HepG2 (cell line): ENCODE results near the gene SCFD2. TPM values are rescaled to one million over a fixed set of nuclear protein-coding genes. Genes with fewer than 3 reads are reported as not detected.

Source experiments
- ATAC-seq: fragments of 200-7000 bp; cut with Tn5 transposase; 3 replicates; pipeline ENCODE4 v1.9.1; 2020; ENCODE audit warnings: mild to moderate bottlenecking, moderate library complexity
- BruUV-seq: library from RNA; stranded (reverse); fragments of 400-500 nt; replicated peaks from 2 replicates; lab custom pipeline; 2021; lab: Mats Ljungman, UMichigan
- CTCF ChIA-PET: fragments of 300-600 bp; formaldehyde crosslinking; extraction: SDS; loops from one replicate; lab custom pipeline; 2021; ENCODE audit warnings: low total read pairs, inconsistent platforms, low intra/inter-chr PET ratio; lab: Yijun Ruan, JAX
- POLR2A ChIA-PET: fragments of 350-600 bp; sonication (Branson Sonifier 250); formaldehyde crosslinking; loops from one replicate; lab custom pipeline; 2020; ENCODE audit warnings: antibody characterized with exemption, inconsistent platforms; lab: Yijun Ruan, JAX
- DNase-seq: peaks from one replicate; pipeline ENCODE4 v3.0.0-alpha.2; 2015; ENCODE audit warnings: low spot score
- FAIRE-seq: peaks from 3 replicates; lab custom pipeline; 2011; peaks lifted over from hg19 to GRCh38; lab: Jason Lieb, UNC
- H2AFZ ChIP-seq: one replicate; pipeline ENCODE4 v1.6.1; 2011; ENCODE audit warnings: low read length, inconsistent platforms
- H3K27ac ChIP-seq: fragments of 300-600 bp; 3 replicates; pipeline ENCODE4 v1.8.0; 2011; ENCODE audit warnings: mixed run types, mild to moderate bottlenecking, mixed read lengths, low read length, inconsistent platforms; ENCODE audit not compliant: insufficient read depth; ENCODE audit errors: extremely low read length
- H3K27me3 ChIP-seq, 2 experiments: fragments of 200-600 bp in 1 of 2; 2 replicates in 1 of 2; 3 replicates in 1 of 2; pipeline versions ENCODE4 v1.6.0 to v1.8.0; 2011; ENCODE audit warnings: low read length in 2 of 2, mild to moderate bottlenecking in 2 of 2, moderate library complexity in 2 of 2, inconsistent platforms in 1 of 2; ENCODE audit not compliant: insufficient read depth in 2 of 2, control insufficient read depth in 1 of 2
- H3K36me3 ChIP-seq, 2 experiments: fragments of 200-600 bp in 1 of 2; replicated peaks in 1 of 2; 2 replicates in 1 of 2; 3 replicates in 1 of 2; pipeline versions ENCODE4 v1.5.1 to v1.8.0; 2011; ENCODE audit warnings: low read length in 2 of 2, inconsistent platforms in 1 of 2; ENCODE audit not compliant: insufficient read depth in 2 of 2, control insufficient read depth in 1 of 2
- H3K4me1 ChIP-seq: 2 replicates; pipeline ENCODE4 v1.5.1; 2012; ENCODE audit warnings: low read length, inconsistent platforms; ENCODE audit not compliant: insufficient read depth
- H3K4me2 ChIP-seq: 2 replicates; pipeline ENCODE4 v1.6.0; 2011; ENCODE audit warnings: low read depth, low read length, inconsistent platforms
- H3K4me3 ChIP-seq, 3 experiments: fragments of 200-600 bp in 1 of 3; sonication (generic), shearing (Covaris generic) in 1 of 3; replicated peaks in 1 of 3; 2 replicates each; pipeline ENCODE4 v1.5.1; 2011 to 2016; ENCODE audit warnings: low read length in 3 of 3, inconsistent platforms in 2 of 3, low read depth in 2 of 3, mild to moderate bottlenecking in 2 of 3, control low read depth in 1 of 3, mixed read lengths in 1 of 3; ENCODE audit not compliant: insufficient read depth in 1 of 3
- H3K79me2 ChIP-seq: one replicate; pipeline ENCODE4 v1.6.1; 2011; ENCODE audit warnings: low read length, inconsistent platforms; ENCODE audit not compliant: insufficient read depth
- H3K9ac ChIP-seq: 2 replicates; pipeline ENCODE4 v1.6.0; 2011; ENCODE audit warnings: mild to moderate bottlenecking, low read depth, low read length, inconsistent platforms; ENCODE audit not compliant: insufficient read depth
- H3K9me3 ChIP-seq: 2 replicates; pipeline ENCODE4 v1.5.1; 2012; ENCODE audit warnings: mild to moderate bottlenecking, low read length
- H4K20me1 ChIP-seq: 2 replicates; pipeline ENCODE4 v1.6.0; 2011; ENCODE audit warnings: inconsistent platforms, mild to moderate bottlenecking, low read length, moderate library complexity; ENCODE audit not compliant: insufficient read depth
- CAMTA2 ChIP-seq: sonication (generic); formaldehyde crosslinking; IDR thresholded peaks from 2 replicates; pipeline ENCODE4 v1.4.0; 2020; ENCODE audit warnings: mild to moderate bottlenecking, missing genetic modification reagents, borderline replicate concordance
- FOSL1 ChIP-seq: sonication (generic); formaldehyde crosslinking; IDR thresholded peaks from 2 replicates; pipeline ENCODE4 v1.9.0; 2021; ENCODE audit warnings: missing genetic modification reagents, borderline replicate concordance
- HDAC2 ChIP-seq: sonication (generic); formaldehyde crosslinking; IDR thresholded peaks from 2 replicates; pipeline ENCODE4 v1.4.0; 2020; ENCODE audit warnings: missing genetic modification reagents
- MEF2D ChIP-seq: sonication (generic); formaldehyde crosslinking; IDR thresholded peaks from 2 replicates; pipeline ENCODE4 v1.5.1; 2020; ENCODE audit warnings: mild to moderate bottlenecking, missing genetic modification reagents
- TCF7 ChIP-seq: sonication (generic); IDR thresholded peaks from 2 replicates; pipeline ENCODE4 v1.6.1; 2016; ENCODE audit warnings: antibody characterized with exemption, low read depth
- TEAD2 ChIP-seq: sonication (generic); formaldehyde crosslinking; IDR thresholded peaks from 2 replicates; pipeline ENCODE4 v1.9.0; 2021; ENCODE audit warnings: missing genetic modification reagents
- ZBTB21 ChIP-seq: sonication (generic); formaldehyde crosslinking; IDR thresholded peaks from 2 replicates; pipeline ENCODE4 v1.4.0; 2020; ENCODE audit warnings: missing genetic modification reagents
- ZSCAN25 ChIP-seq: sonication (generic); formaldehyde crosslinking; IDR thresholded peaks from 2 replicates; pipeline ENCODE4 v1.8.0; 2022; ENCODE audit warnings: mild to moderate bottlenecking, missing genetic modification reagents
- WGBS: methylation state at CpG from one replicate; pipeline ENCODE4 v1.1.6; 2017; ENCODE audit warnings: low lambda C conversion rate; 5-methylcytosine and 5-hydroxymethylcytosine counted together
- in situ Hi-C: cut with HindIII; loops from 2 replicates; pipeline ENCODE4 v1.10.0; 2017; ENCODE audit warnings: low pct_unique_long_range_greater_than_20kb; ENCODE audit not compliant: extremely low pct_ligation_motif_present
- intact Hi-C: fragments of 100-400 bp; cut with micrococcal nuclease; formaldehyde crosslinking; loops from one replicate; pipeline ENCODE4 v1.10.0; 2022; ENCODE audit not compliant: unreplicated experiment
- polyA plus RNA-seq, 8 experiments: library from polyadenylated mRNA; depleted of rRNA in 3 of 8; stranded (reverse) in 7 of 8; unstranded in 1 of 8; fragments of >200 nt; fragmentation: Illumina TruSeq in 4 of 8; extraction: Trizol in 4 of 8; gene quantifications; 2 replicates each; pipeline versions ENCODE4 v1.2.1 to v1.2.3, GENCODE V29; 2011 to 2016; ENCODE audit warnings: low read depth in 4 of 8, missing spikeins in 1 of 8, mixed read lengths in 1 of 8; ENCODE audit not compliant: insufficient read depth in 1 of 8
- total RNA-seq, 5 experiments: library from RNA; depleted of rRNA; stranded (reverse); fragments of >200 nt; fragmentation: Illumina TruSeq; extraction: Trizol; gene quantifications; 2 replicates each; pipeline ENCODE4 v1.2.3, GENCODE V29; 2016; ENCODE audit warnings: low read depth in 1 of 5
- TF ChIP-seq, protein P1 (sequence below): sonication (generic); formaldehyde crosslinking; IDR thresholded peaks from 2 replicates; pipeline ENCODE4 v1.9.0; 2021; ENCODE audit warnings: missing genetic modification reagents, borderline replicate concordance

SCFD2 gene
- total and polyA plus RNA-seq, 2 of the 13 experiments (the other 11 are each of a cell fraction or from before 2014, with no cell fraction given), result 4.6 to 15.6 TPM

- Histone ChIP-seq H3K27me3 (no peaks in the 10 kb centered on the region), H3K4me3 (no peak overlapping the region), H3K79me2 (no peaks in the 10 kb centered on the region), H3K36me3 (no peaks in the 10 kb centered on the region), H3K9ac (no peak overlapping the region), H3K27ac (no peak overlapping the region), H4K20me1 (no peaks in the 10 kb centered on the region), H3K4me1 (no peaks in the 10 kb centered on the region), H3K9me3 (no peaks in the 10 kb centered on the region), H3K4me2 (no peak overlapping the region), H2AFZ (no peak overlapping the region)
- intact Hi-C loops, result no loop called here
- ChIA-PET POLR2A (no interaction called here), CTCF (no interaction called here)
- WGBS, result 78% methylated on average over 8 of the region's 8 CpGs
- FAIRE-seq (no peak), ATAC-seq (peak; percentile 62), DNase-seq (no peak)
- in situ Hi-C loops, result no loop called here
- no TSS peak for BruUV-seq
- TF ChIP-seq MEF2D (no peak), ZSCAN25 (CRISPR knock-in tag) (peak; percentile 78), CAMTA2 (no peak)
Measured at GRCh38 chr4:52868133-52868532, 497.7 kb downstream of the SCFD2 start.

- Histone ChIP-seq H3K9ac (no peak overlapping the region), H2AFZ (no peak overlapping the region), H3K4me3 (no peak overlapping the region), H3K79me2 (no peaks in the 10 kb centered on the region), H3K36me3 (no peaks in the 10 kb centered on the region), H3K27me3 (no peaks in the 10 kb centered on the region), H3K4me1 (no peaks in the 10 kb centered on the region), H3K4me2 (no peak overlapping the region), H3K27ac (no peak overlapping the region), H3K9me3 (no peaks in the 10 kb centered on the region), H4K20me1 (no peaks in the 10 kb centered on the region)
- no peak for FAIRE-seq
- 84% methylated on average over 4 of the region's 4 CpGs for WGBS
- TF ChIP-seq HDAC2 (CRISPR knock-in tag) (no peak), FOSL1 (CRISPR knock-in tag) (no peak), ZBTB21 (CRISPR knock-in tag) (no peak), TCF7 (no peak), TEAD2 (CRISPR knock-in tag) (no peak)
- TF ChIP-seq, protein P1, sequence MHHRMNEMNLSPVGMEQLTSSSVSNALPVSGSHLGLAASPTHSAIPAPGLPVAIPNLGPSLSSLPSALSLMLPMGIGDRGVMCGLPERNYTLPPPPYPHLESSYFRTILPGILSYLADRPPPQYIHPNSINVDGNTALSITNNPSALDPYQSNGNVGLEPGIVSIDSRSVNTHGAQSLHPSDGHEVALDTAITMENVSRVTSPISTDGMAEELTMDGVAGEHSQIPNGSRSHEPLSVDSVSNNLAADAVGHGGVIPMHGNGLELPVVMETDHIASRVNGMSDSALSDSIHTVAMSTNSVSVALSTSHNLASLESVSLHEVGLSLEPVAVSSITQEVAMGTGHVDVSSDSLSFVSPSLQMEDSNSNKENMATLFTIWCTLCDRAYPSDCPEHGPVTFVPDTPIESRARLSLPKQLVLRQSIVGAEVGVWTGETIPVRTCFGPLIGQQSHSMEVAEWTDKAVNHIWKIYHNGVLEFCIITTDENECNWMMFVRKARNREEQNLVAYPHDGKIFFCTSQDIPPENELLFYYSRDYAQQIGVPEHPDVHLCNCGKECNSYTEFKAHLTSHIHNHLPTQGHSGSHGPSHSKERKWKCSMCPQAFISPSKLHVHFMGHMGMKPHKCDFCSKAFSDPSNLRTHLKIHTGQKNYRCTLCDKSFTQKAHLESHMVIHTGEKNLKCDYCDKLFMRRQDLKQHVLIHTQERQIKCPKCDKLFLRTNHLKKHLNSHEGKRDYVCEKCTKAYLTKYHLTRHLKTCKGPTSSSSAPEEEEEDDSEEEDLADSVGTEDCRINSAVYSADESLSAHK (CRISPR knock-in tag), result no peak
- no TSS peak for BruUV-seq
- in situ Hi-C loops, result no loop called here
- ChIA-PET CTCF (no interaction called here), POLR2A (no interaction called here)
- ATAC-seq, result no peak
- no peak for DNase-seq
- intact Hi-C loops, result no loop called here
Measured at GRCh38 chr4:52867163-52867562, 498.7 kb downstream of the SCFD2 start.
